K562 (cell line): ENCODE data around the gene CD44. TPM values are rescaled to one million over a fixed set of nuclear protein-coding genes. Genes with fewer than 3 reads are reported as not detected.

ENCODE experiments used
- ATAC-seq: fragments of 200-7000 bp; cut with Tn5 transposase; 3 replicates; pipeline ENCODE4 v1.9.1; 2020; ENCODE audit warnings: moderate library complexity
- BruUV-seq: library from RNA; stranded (reverse); fragments of 400-500 nt; replicated peaks from 2 replicates; lab custom pipeline; 2021; lab: Mats Ljungman, UMichigan
- CTCF ChIA-PET: fragments of 300-600 bp; formaldehyde crosslinking; extraction: SDS; loops from one replicate; lab custom pipeline; 2021; ENCODE audit warnings: low intra/inter-chr PET ratio; lab: Yijun Ruan, JAX
- POLR2A ChIA-PET: fragments of 300-600, 350-650 bp; sonication (Branson Sonifier 250); formaldehyde crosslinking; extraction: SDS; loops from one replicate; lab custom pipeline; 2021; ENCODE audit warnings: antibody characterized with exemption, inconsistent platforms; lab: Yijun Ruan, JAX
- DNase-seq, 4 experiments: peaks; one replicate each; pipeline versions ENCODE4 v3.0.0 to v3.0.0-alpha.2; 2011 to 2018; ENCODE audit warnings: low spot score in 3 of 4, mixed read lengths in 3 of 4; ENCODE audit errors: extremely low read depth in 1 of 4
- FAIRE-seq: peaks from 2 replicates; lab custom pipeline; 2011; peaks lifted over from hg19 to GRCh38; lab: Jason Lieb, UNC
- H2AFZ ChIP-seq: 2 replicates; pipeline ENCODE4 v1.6.0; 2011; ENCODE audit warnings: low read depth, low read length, control low read depth, inconsistent platforms
- H3K27ac ChIP-seq: fragments of 200-600 bp; 3 replicates; pipeline ENCODE4 v1.8.0; 2011; ENCODE audit warnings: low read depth, mild to moderate bottlenecking, control low read depth, inconsistent platforms, low read length, moderate library complexity, mixed read lengths; ENCODE audit errors: extremely low read depth
- H3K27me3 ChIP-seq, 2 experiments: fragments of 300-600 bp in 1 of 2; 2 replicates in 1 of 2; 3 replicates in 1 of 2; pipeline versions ENCODE4 v1.6.0 to v1.8.0; 2011; ENCODE audit warnings: inconsistent platforms in 2 of 2, low read length in 2 of 2, mild to moderate bottlenecking in 1 of 2, mixed read lengths in 1 of 2, moderate library complexity in 1 of 2; ENCODE audit not compliant: control insufficient read depth in 2 of 2, insufficient read depth in 2 of 2
- H3K36me3 ChIP-seq: fragments of 300-600 bp; 3 replicates; pipeline ENCODE4 v1.8.0; 2011; ENCODE audit warnings: mild to moderate bottlenecking, low read length, inconsistent platforms; ENCODE audit not compliant: control insufficient read depth, insufficient read depth
- H3K4me1 ChIP-seq, 2 experiments: fragments of 200-600 bp in 1 of 2; replicated peaks in 1 of 2; 2 replicates in 1 of 2; 3 replicates in 1 of 2; pipeline versions ENCODE4 v1.5.1 to v1.8.0; 2011; ENCODE audit warnings: inconsistent platforms in 2 of 2, low read length in 2 of 2, mild to moderate bottlenecking in 1 of 2, mixed read lengths in 1 of 2, moderate library complexity in 1 of 2; ENCODE audit not compliant: control insufficient read depth in 2 of 2, insufficient read depth in 2 of 2
- H3K4me2 ChIP-seq: 2 replicates; pipeline ENCODE4 v1.6.1; 2011; ENCODE audit warnings: low read length, control low read depth, inconsistent platforms, mixed read lengths; ENCODE audit not compliant: insufficient read depth
- H3K4me3 ChIP-seq: fragments of 200-600 bp; sonication (generic), shearing (Covaris generic); 2 replicates; pipeline ENCODE4 v1.5.1; 2016; ENCODE audit warnings: control low read depth, inconsistent platforms
- H3K79me2 ChIP-seq: fragments of 200-600 bp; 3 replicates; pipeline ENCODE4 v1.8.0; 2011; ENCODE audit warnings: low read length, inconsistent platforms; ENCODE audit not compliant: control insufficient read depth, insufficient read depth
- H3K9ac ChIP-seq, 2 experiments: 2 replicates each; pipeline versions ENCODE4 v1.6.0 to v1.6.1; 2011; ENCODE audit warnings: low read depth in 2 of 2, low read length in 2 of 2, control low read depth in 1 of 2, inconsistent platforms in 1 of 2, mild to moderate bottlenecking in 1 of 2, mixed read lengths in 1 of 2; ENCODE audit not compliant: insufficient read depth in 1 of 2
- H3K9me1 ChIP-seq: one replicate; pipeline ENCODE4 v1.6.0; 2011; ENCODE audit warnings: inconsistent platforms, mild to moderate bottlenecking, low read length, moderate library complexity; ENCODE audit not compliant: control insufficient read depth, insufficient read depth
- H3K9me3 ChIP-seq: replicated peaks from 2 replicates; pipeline ENCODE4 v1.5.1; 2011; ENCODE audit warnings: low read depth, low read length, inconsistent platforms; ENCODE audit not compliant: control insufficient read depth, insufficient read depth
- H4K20me1 ChIP-seq: replicated peaks from 2 replicates; pipeline ENCODE4 v1.6.1; 2011; ENCODE audit warnings: low read length, inconsistent platforms, mixed read lengths; ENCODE audit not compliant: control insufficient read depth, insufficient read depth
- CBX3 ChIP-seq, 2 experiments: IDR thresholded peaks; 1 replicate in 1 of 2; 2 replicates in 1 of 2; pipeline ENCODE4 v1.6.1; 2012; ENCODE audit warnings: inconsistent platforms in 2 of 2, low read length in 2 of 2, borderline replicate concordance in 1 of 2, control low read depth in 1 of 2
- CCAR2 ChIP-seq: fragments of 200-400 bp; formaldehyde crosslinking; IDR thresholded peaks from 2 replicates; pipeline ENCODE4 v1.6.1; 2017; ENCODE audit warnings: mild to moderate bottlenecking, low read depth, low read length
- CSDE1 ChIP-seq, 2 experiments: fragments of 450-650 bp; IDR thresholded peaks; 2 replicates each; pipeline ENCODE4 v1.6.1; 2016; ENCODE audit warnings: mild to moderate bottlenecking in 1 of 2
- GABPB1 ChIP-seq: sonication (generic); formaldehyde crosslinking; IDR thresholded peaks from 2 replicates; pipeline ENCODE4 v1.8.0; 2022; ENCODE audit warnings: mild to moderate bottlenecking, missing genetic modification reagents
- GATAD2A ChIP-seq: fragments of 450-650 bp; IDR thresholded peaks from 2 replicates; pipeline ENCODE4 v1.6.1; 2017
- HDAC3 ChIP-seq: fragments of 450-650 bp; IDR thresholded peaks from 2 replicates; pipeline ENCODE4 v1.6.1; 2018; ENCODE audit warnings: borderline replicate concordance, mild to moderate bottlenecking, moderate library complexity; ENCODE audit not compliant: partially characterized antibody
- KLF10 ChIP-seq: fragments of 250-450 bp; sonication (Bioruptor Pico); IDR thresholded peaks from 2 replicates; pipeline ENCODE4 v1.6.1; 2021; ENCODE audit warnings: matching md5 sums
- KLF13 ChIP-seq: fragments of 450-650 bp; IDR thresholded peaks from 2 replicates; pipeline ENCODE4 v1.6.1; 2016; ENCODE audit warnings: missing genetic modification characterization, low read depth, mild to moderate bottlenecking, missing compliant biosample characterization, moderate library complexity, borderline replicate concordance
- MTA3 ChIP-seq: fragments of 450-650 bp; formaldehyde crosslinking; IDR thresholded peaks from 2 replicates; pipeline ENCODE4 v1.6.1; 2017; ENCODE audit warnings: mild to moderate bottlenecking, borderline replicate concordance
- NCOA2 ChIP-seq, 2 experiments: fragments of 450-650 bp; IDR thresholded peaks; 2 replicates each; pipeline ENCODE4 v1.6.1; 2018; ENCODE audit warnings: mild to moderate bottlenecking in 2 of 2, moderate library complexity in 1 of 2; ENCODE audit not compliant: partially characterized antibody in 2 of 2
- NFATC3 ChIP-seq: fragments of 450-650 bp; IDR thresholded peaks from 2 replicates; pipeline ENCODE4 v1.6.1; 2017; ENCODE audit warnings: mild to moderate bottlenecking
- SMARCC2 ChIP-seq: fragments of 450-650 bp; IDR thresholded peaks from 2 replicates; pipeline ENCODE4 v1.6.1; 2017; ENCODE audit warnings: antibody characterized with exemption, moderate library complexity, mild to moderate bottlenecking, low read depth
- TSC22D4 ChIP-seq: fragments of 450-650 bp; IDR thresholded peaks from 2 replicates; pipeline ENCODE4 v1.6.1; 2016; ENCODE audit warnings: missing genetic modification characterization, missing biosample characterization, control low read depth
- ZC3H11A ChIP-seq: IDR thresholded peaks from 2 replicates; pipeline ENCODE4 v1.6.1; 2012; ENCODE audit warnings: low read depth, low read length, improper control_type of control experiment
- ZKSCAN3 ChIP-seq: fragments of 250-450 bp; sonication (Bioruptor Pico); IDR thresholded peaks from 2 replicates; pipeline ENCODE4 v1.4.0; 2020
- WGBS: fragments of 100-300 bp; shearing (Covaris generic); methylation state at CpG from one replicate; pipeline ENCODE4 v1.1.6; 2016; ENCODE audit warnings: low coverage, mixed read lengths; ENCODE audit not compliant: insufficient coverage; ENCODE audit errors: missing lambda C conversion rate; 5-methylcytosine and 5-hydroxymethylcytosine counted together
- in situ Hi-C: fragments of 300-500 bp; cut with MboI; formaldehyde crosslinking; loops from 4 replicates; pipeline ENCODE4 v1.15.0; 2018; ENCODE audit warnings: inconsistent platforms, mixed read lengths
- intact Hi-C: fragments of 100-400 bp; cut with micrococcal nuclease; formaldehyde crosslinking; loops from 2 replicates; pipeline ENCODE4 v1.14.2; 2022
- polyA plus RNA-seq, 8 experiments: library from polyadenylated mRNA; depleted of rRNA in 4 of 8; stranded (reverse) in 5 of 8; unstranded in 3 of 8; fragments of >200 nt; fragmentation: Nextera tagmentation in 2 of 8; fragmentation: Illumina TruSeq in 1 of 8; extraction: Ambion mirVana in 2 of 8; extraction: Trizol in 1 of 8; gene quantifications; 2 replicates each; pipeline versions ENCODE4 v1.2.1 to v1.2.3, GENCODE V29; 2011 to 2014; ENCODE audit warnings: inconsistent platforms in 1 of 8, missing spikeins in 1 of 8
- total RNA-seq, 7 experiments: library from RNA; depleted of rRNA in 6 of 7; stranded (reverse); fragments of >200 nt in 6 of 7; fragmentation: Illumina TruSeq in 2 of 7; extraction: Trizol in 2 of 7; gene quantifications; 2 replicates each; pipeline versions ENCODE4 v1.2.1 to v1.2.3, GENCODE V29; 2011 to 2021; ENCODE audit warnings: low replicate concordance in 1 of 7
- TF ChIP-seq, protein P1 (sequence below): sonication (generic); formaldehyde crosslinking; IDR thresholded peaks from 2 replicates; pipeline ENCODE4 v1.8.1; 2023; ENCODE audit warnings: mild to moderate bottlenecking, missing genetic modification reagents, moderate library complexity
- TF ChIP-seq, protein P2 (sequence below): sonication (generic); formaldehyde crosslinking; IDR thresholded peaks from 2 replicates; pipeline ENCODE4 v1.8.1; 2023; ENCODE audit warnings: mild to moderate bottlenecking, missing genetic modification reagents
- TF ChIP-seq, protein P3 (sequence below): IDR thresholded peaks from 2 replicates; pipeline ENCODE4 v1.6.1; 2014; ENCODE audit warnings: antibody characterized with exemption

Gene CD44
- total and polyA plus RNA-seq, 9 of the 15 experiments (the other 6 are each of a cell fraction or from before 2014, with no cell fraction given) = 1.2 to 13.9 (median 3.0) TPM

DNA sequence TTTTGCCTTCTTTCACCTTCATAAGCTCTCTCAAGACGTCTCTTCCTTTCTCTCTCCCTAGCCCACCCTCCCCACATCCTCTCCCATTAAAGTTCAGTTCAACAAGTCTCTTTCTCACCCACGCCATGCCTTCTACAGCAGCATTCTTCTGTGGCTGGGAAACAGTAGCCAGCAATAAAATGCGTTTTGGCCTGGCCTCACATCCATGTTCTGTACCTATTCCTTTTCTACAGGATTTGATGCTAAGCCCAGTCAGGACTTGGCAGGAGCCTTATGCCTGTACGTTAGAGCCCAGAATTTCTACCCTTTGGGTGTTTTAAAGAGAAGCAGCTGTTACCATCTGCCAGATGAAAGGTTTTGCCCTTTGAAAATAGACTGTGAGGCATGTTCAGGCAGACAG lies 7.1 kb upstream of the CD44 start:
- CTCF ChIA-PET = no interaction called here

DNA sequence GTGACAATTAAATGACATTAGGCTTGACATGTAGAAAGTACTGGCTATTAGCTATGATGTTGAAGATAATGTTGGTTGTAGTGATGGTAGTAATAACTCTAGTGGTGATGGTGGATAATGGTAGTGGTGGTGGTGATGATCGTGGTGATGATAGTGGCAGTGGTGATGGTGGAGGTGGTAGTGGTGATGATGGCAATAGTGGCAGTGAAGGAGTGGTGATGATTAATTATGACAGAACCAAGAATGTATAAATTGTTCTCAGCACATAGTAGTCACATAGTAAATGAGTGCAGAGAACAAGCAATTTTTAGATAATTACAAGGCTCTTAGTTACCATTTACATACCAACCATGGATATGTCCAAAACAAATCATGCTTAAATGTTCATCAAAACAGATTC lies 5.3 kb upstream of the CD44 start:
- no peak overlapping the region for H2AFZ ChIP-seq
- no peak overlapping the region for H3K4me2 ChIP-seq
- FAIRE-seq = no peak
- no peak overlapping the region for H3K9ac ChIP-seq
- in situ Hi-C loops = no loop called here
- peaks cover 13 to 20% of the 10 kb centered on the region in 2 experiments for H3K27me3 ChIP-seq
- intact Hi-C loops = no loop called here
- H4K20me1 ChIP-seq = 0 out of 2 replicates have a peak, but pooled peaks cover 4% of the 10 kb centered on the region
- DNase-seq = no peak
- CTCF ChIA-PET = no interaction called here
- no peaks in the 10 kb centered on the region for H3K9me3 ChIP-seq
- 8% methylated on average over 1 of the region's 1 CpG for WGBS
- BruUV-seq = no TSS peak
- H3K36me3 ChIP-seq = no peaks in the 10 kb centered on the region
- H3K9me1 ChIP-seq = no peaks in the 10 kb centered on the region
- POLR2A ChIA-PET = no interaction called here
- no peak for ATAC-seq
- H3K4me3 ChIP-seq = no peak overlapping the region
- peaks cover 0 to 2% of the 10 kb centered on the region in 2 experiments; a peak in 2 of 5 replicates for H3K4me1 ChIP-seq
- H3K27ac ChIP-seq = no peak overlapping the region
- no peaks in the 10 kb centered on the region for H3K79me2 ChIP-seq
- TF ChIP-seq, protein P1, sequence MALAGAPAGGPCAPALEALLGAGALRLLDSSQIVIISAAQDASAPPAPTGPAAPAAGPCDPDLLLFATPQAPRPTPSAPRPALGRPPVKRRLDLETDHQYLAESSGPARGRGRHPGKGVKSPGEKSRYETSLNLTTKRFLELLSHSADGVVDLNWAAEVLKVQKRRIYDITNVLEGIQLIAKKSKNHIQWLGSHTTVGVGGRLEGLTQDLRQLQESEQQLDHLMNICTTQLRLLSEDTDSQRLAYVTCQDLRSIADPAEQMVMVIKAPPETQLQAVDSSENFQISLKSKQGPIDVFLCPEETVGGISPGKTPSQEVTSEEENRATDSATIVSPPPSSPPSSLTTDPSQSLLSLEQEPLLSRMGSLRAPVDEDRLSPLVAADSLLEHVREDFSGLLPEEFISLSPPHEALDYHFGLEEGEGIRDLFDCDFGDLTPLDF (CRISPR knock-in tag) = no peak
- TF ChIP-seq HDAC3 (no peak), GABPB1 (CRISPR knock-in tag) (no peak), KLF10 (CRISPR knock-in tag) (no peak), CCAR2 (no peak), KLF13 (tag) (no peak)
- TF ChIP-seq, protein P2, sequence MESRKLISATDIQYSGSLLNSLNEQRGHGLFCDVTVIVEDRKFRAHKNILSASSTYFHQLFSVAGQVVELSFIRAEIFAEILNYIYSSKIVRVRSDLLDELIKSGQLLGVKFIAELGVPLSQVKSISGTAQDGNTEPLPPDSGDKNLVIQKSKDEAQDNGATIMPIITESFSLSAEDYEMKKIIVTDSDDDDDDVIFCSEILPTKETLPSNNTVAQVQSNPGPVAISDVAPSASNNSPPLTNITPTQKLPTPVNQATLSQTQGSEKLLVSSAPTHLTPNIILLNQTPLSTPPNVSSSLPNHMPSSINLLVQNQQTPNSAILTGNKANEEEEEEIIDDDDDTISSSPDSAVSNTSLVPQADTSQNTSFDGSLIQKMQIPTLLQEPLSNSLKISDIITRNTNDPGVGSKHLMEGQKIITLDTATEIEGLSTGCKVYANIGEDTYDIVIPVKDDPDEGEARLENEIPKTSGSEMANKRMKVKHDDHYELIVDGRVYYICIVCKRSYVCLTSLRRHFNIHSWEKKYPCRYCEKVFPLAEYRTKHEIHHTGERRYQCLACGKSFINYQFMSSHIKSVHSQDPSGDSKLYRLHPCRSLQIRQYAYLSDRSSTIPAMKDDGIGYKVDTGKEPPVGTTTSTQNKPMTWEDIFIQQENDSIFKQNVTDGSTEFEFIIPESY = no peak
- TF ChIP-seq, protein P3, sequence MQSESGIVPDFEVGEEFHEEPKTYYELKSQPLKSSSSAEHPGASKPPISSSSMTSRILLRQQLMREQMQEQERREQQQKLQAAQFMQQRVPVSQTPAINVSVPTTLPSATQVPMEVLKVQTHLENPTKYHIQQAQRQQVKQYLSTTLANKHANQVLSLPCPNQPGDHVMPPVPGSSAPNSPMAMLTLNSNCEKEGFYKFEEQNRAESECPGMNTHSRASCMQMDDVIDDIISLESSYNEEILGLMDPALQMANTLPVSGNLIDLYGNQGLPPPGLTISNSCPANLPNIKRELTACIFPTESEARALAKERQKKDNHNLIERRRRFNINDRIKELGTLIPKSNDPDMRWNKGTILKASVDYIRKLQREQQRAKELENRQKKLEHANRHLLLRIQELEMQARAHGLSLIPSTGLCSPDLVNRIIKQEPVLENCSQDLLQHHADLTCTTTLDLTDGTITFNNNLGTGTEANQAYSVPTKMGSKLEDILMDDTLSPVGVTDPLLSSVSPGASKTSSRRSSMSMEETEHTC = no peak

More for the DNA sequence above, 7.1 kb upstream of the CD44 start:
- Histone ChIP-seq H3K9me1 (no peaks in the 10 kb centered on the region), H3K4me3 (no peak overlapping the region), H3K36me3 (no peaks in the 10 kb centered on the region)
- no peak for DNase-seq
- no peak for ATAC-seq
- in situ Hi-C loops = no loop called here
- no peak for TF ChIP-seq SMARCC2
- TF ChIP-seq ZC3H11A = no peak
- TF ChIP-seq CBX3 (IDR thresholded peaks at IDR 0.05; ENCODE audit: borderline replicate concordance in 1 of 2, low read length in 2 of 2) = no peak
- no peak for TF ChIP-seq CSDE1 (IDR thresholded peaks at IDR 0.05)
- TF ChIP-seq NCOA2 (IDR thresholded peaks at IDR 0.05; ENCODE audit: partially characterized antibody in 2 of 2) = no peak
- TF ChIP-seq ZKSCAN3 (CRISPR knock-in tag) = no peak
- TF ChIP-seq MTA3 = no peak
- TF ChIP-seq TSC22D4 (tag) = no peak
- TF ChIP-seq NFATC3 = no peak
- TF ChIP-seq GATAD2A = no peak
- TF ChIP-seq, all 486 proteins: peak for 0
- no peak overlapping the region for H3K9ac ChIP-seq
- peaks cover 11 to 20% of the 10 kb centered on the region in 2 experiments; a peak in 4 of 5 replicates for H3K27me3 ChIP-seq
- H4K20me1 ChIP-seq = 0 out of 2 replicates have a peak, but pooled peaks cover 4% of the 10 kb centered on the region
- H3K79me2 ChIP-seq = no peaks in the 10 kb centered on the region
- POLR2A ChIA-PET = no interaction called here
- no peak overlapping the region for H3K27ac ChIP-seq
- no TSS peak for BruUV-seq
- FAIRE-seq = no peak
- H3K9me3 ChIP-seq = no peaks in the 10 kb centered on the region
- no peaks in the 10 kb centered on the region for H3K4me1 ChIP-seq
- intact Hi-C loops = no loop called here
- WGBS = 5% methylated on average over 4 of the region's 4 CpGs
- no peak overlapping the region for H2AFZ ChIP-seq
- no peak overlapping the region for H3K4me2 ChIP-seq
